Epithelial cell of prostate (primary cell): Measurements from ENCODE around the gene PCDHGB7.
"Not testable (repeated sequence)": the region's sequence is repeated elsewhere in the genome, so short reads cannot be mapped to it uniquely, and the experiment has no call there.

Source experiments
- DNase-seq: peaks from one replicate; pipeline ENCODE4 v3.0.0-alpha.2; 2011; ENCODE audit warnings: low read depth, low spot score
- H3K27ac ChIP-seq: fragments of 450-650 bp; 2 replicates; pipeline ENCODE4 v1.5.1; 2017; ENCODE audit warnings: mild to moderate bottlenecking

PCDHGB7 gene

GRCh38 chr5:141417494-141418172 lies at the start of gene PCDHGB7:
TSS of gene PCDHGB7 (plus strand) at chr5:141417677. CDS start at chr5:141417860, 183 bp downstream.
- peak; percentile 31 for DNase-seq
- not testable (repeated sequence) for H3K27ac ChIP-seq

DNA sequence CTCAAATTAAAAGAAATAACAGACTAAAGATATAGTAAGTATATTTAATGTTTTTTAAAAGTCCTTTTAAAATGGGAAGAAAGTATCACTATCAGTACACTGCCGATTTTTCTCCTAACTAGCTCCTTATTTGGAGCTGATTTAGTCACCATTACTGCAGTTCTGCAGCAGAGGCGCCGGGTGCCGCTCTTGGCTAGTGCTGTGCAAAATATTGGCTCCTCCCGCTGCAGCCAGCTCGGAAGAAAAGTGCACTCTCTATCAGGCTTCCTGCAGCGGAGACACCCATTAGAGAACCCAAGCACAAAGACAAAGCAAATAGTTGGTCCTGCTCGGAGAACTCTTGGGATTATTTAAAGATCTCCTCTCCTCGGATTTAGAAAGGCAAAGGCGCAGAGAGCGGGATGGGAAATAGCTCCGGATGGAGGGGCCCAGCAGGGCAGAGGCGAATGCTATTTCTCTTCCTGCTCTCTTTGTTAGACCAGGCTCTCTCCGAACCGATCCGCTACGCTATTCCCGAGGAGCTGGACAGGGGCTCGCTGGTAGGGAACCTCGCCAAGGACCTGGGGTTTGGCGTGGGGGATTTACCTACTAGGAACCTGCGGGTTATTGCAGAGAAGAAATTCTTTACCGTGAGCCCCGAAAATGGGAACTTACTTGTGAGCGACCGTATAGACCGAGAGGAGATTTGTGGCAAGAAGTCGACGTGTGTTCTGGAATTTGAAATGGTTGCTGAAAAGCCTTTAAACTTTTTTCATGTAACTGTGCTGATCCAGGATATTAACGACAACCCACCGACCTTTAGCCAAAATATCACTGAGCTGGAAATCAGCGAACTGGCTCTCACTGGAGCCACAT lies 47.3 kb upstream of the PCDHGB7 start, which contains the start of gene PCDHGB3:
Gene PCDHGB3 (plus strand): TSS at position 249 of the 855 bp plus-strand sequence. CDS start 153 bp downstream, at position 402.
- no peak within 1 kb of the TSS for H3K27ac ChIP-seq
- DNase-seq = no peak

- no peak for DNase-seq
- no peak overlapping the region for H3K27ac ChIP-seq
Measured at GRCh38 chr5:141371572-141372475, 45.7 kb upstream of the PCDHGB7 start.

GRCh38 chr5:141373673-141374317 lies 43.7 kb upstream of the PCDHGB7 start, which contains the start of gene PCDHGA6:
TSS of gene PCDHGA6 (plus strand) at chr5:141373891. CDS start at chr5:141374084, 193 bp downstream.
- no peak for DNase-seq

GRCh38 chr5:141374627-141375026 lies 42.9 kb upstream of the PCDHGB7 start:
- H3K27ac ChIP-seq = no peak overlapping the region
- DNase-seq = no peak

More at GRCh38 chr5:141373673-141374317, 43.7 kb upstream of the PCDHGB7 start, which contains the start of gene PCDHGA6:
- H3K27ac ChIP-seq = no peak within 1 kb of the TSS

- not testable (repeated sequence) for DNase-seq, H3K27ac ChIP-seq
Measured at GRCh38 chr5:141375444-141376155, 41.9 kb upstream of the PCDHGB7 start.

GRCh38 chr5:141382469-141383294 lies 34.8 kb upstream of the PCDHGB7 start, which contains the start of gene PCDHGA7:
TSS of gene PCDHGA7 (plus strand) at chr5:141382742. CDS start at chr5:141382900, 158 bp downstream.
- no peak for DNase-seq
- no peak within 1 kb of the TSS for H3K27ac ChIP-seq

GRCh38 chr5:141383345-141383744 lies 34.1 kb upstream of the PCDHGB7 start:
- no peak for DNase-seq
- H3K27ac ChIP-seq = no peak overlapping the region

- DNase-seq = no peak
- no peak overlapping the region for H3K27ac ChIP-seq
Measured at GRCh38 chr5:141384471-141385267, 32.8 kb upstream of the PCDHGB7 start.

DNA sequence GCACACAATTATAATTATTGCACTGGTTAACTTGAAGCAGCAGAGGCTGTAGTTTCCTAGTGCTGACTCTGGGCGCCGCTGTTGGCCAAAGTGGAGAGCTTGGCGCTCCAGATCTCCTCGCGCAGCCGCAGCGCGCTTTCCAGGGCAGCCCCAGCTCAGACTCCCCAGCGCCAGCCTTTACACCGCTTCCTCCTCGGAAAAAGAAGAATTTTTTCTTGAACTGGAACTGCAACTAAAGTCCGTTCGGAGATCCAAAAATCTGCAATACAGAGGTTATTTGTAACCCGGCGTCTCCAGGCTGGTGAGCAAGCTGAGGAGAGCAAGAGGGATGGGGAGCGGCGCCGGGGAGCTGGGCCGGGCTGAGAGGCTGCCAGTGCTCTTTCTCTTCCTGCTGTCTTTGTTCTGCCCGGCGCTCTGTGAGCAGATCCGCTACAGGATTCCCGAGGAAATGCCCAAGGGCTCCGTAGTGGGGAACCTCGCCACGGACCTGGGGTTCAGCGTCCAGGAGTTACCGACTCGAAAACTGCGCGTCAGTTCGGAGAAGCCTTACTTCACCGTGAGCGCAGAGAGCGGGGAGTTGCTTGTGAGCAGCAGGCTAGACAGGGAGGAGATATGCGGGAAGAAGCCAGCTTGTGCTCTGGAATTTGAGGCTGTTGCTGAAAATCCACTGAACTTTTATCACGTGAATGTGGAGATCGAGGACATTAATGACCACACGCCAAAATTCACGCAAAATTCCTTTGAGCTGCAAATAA lies 29.7 kb upstream of the PCDHGB7 start, which contains the start of gene PCDHGB4:
Gene PCDHGB4 (plus strand): TSS at position 142 of the 755 bp plus-strand sequence. CDS start 187 bp downstream, at position 329.
- H3K27ac ChIP-seq, DNase-seq: not testable (repeated sequence)

GRCh38 chr5:141388661-141389060 lies 28.8 kb upstream of the PCDHGB7 start:
- no peak for DNase-seq
- H3K27ac ChIP-seq = no peak overlapping the region

GRCh38 chr5:141389153-141390042 lies 28.1 kb upstream of the PCDHGB7 start:
- no peak overlapping the region for H3K27ac ChIP-seq
- DNase-seq = no peak

GRCh38 chr5:141392429-141393198 lies 24.9 kb upstream of the PCDHGB7 start, which contains the start of gene PCDHGA8:
TSS of gene PCDHGA8 (plus strand) at chr5:141392633. CDS start at chr5:141392814, 181 bp downstream.
- no peak for DNase-seq

DNA sequence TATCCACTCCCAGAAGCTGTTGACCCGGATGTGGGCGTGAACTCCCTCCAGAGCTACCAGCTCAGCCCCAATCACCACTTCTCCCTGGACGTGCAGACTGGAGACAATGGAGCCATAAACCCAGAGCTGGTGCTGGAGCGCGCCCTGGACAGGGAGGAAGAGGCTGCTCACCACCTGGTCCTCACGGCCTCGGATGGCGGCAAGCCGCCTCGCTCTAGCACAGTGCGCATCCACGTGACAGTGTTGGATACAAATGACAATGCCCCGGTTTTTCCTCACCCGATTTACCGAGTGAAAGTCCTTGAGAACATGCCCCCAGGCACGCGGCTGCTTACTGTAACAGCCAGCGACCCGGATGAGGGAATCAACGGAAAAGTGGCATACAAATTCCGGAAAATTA lies 24.2 kb upstream of the PCDHGB7 start:
- no peak overlapping the region for H3K27ac ChIP-seq
- DNase-seq = no peak

More at GRCh38 chr5:141392429-141393198, 24.9 kb upstream of the PCDHGB7 start, which contains the start of gene PCDHGA8:
- no peak within 1 kb of the TSS for H3K27ac ChIP-seq
